ENCODE data around the gene TGFBR1.
A peak's percentile ranks its signal among the peaks of the same experiment; 100 is the strongest.

The TGFBR1 gene

DNA sequence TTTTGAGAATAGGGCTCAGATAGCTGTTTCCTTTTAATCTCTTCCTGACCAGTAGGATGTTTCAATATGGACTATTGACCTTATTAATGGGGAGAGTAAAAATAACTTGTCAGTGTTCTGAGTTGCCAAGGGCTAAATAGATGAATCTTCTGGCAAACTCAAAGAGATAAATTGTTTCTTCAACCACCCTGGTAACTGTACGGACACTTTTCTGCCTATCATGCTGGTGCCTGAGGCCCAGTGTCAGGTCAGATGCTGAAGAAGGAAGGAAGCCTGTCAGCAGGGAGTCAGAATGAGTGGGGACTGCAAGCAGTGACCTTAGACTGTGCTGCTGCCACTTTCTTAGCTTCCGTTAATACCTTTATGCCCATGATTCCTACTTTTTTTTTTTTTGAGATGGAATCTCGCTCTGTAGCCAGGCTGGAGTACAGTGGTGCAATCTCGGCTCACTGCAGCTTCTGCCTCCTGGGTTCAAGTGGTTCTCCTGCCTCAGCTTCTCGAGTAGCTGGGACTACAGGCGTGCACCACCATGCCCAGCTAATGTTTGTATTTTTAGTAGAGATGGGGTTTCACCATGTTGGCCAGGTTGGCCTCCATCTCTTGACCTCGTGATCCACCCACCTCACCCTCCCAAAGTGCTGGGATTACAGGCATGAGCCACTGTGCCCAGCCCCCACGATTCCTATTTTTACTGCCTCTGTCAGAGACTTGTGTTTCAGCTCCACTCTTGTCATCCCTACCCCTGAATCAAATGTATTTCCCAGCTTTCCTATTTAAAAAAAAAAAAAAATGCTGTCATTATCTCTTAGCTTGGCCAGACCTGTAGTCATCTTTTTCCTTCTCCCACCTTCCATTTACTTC, 33.7 kb downstream of the TGFBR1 start:
- DNase-seq: no peak

- DNase-seq: no peak
Observed at GRCh38 chr9:99139868-99140267, 35.0 kb downstream of the TGFBR1 start.

DNA sequence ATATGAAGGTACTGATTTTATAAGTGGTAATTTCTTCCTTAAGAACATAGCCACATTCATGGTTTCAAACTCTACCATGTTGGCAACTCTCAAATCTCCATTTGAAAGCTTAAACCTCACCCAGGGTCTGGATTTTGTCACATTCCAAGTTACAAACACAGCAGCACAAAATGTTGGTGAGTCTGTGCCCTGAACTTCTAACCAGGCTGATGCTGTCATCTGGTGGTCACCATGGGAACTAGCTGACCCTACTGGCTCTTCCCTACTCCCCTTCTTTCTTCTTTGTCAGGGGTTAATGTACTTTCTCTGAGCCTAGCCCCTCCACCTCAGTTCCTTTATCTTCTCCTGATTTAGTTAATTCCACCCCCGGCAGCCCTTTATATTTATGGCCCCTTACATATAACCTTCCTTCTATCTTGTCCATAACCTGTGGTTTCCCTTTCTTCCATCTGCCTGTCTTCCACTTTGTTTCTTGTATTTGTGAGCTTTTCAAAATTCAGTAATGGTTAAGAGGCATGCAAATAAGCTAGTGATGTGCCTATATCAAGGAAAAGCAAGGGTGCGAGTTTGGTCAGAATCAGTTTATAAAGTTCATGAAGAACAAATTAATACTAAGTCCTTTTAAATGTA, 35.9 kb downstream of the TGFBR1 start:
- peak in 1 of 2 donors; percentile 56 for DNase-seq

DNA sequence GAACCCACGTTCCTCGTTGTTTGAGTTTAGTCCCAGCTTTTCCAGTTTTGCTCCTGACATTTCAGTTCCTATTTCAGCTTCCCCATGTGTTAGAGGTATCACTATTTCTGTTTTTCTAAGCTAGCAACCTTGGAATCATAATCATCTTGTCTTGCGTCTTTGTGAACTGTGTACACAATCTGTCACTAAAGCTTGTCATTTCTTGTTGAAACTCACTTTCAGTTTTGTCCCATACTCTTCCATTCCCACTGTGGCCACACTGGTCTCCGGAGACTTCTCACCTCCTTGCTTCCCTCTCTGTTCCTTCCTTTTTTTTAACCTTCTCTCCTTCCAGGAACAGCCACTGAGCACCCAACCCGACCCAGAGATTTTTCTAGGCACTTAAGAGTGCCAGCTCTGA, 36.9 kb downstream of the TGFBR1 start:
- DNase-seq: no peak

GRCh38 chr9:99142275-99142674, 37.4 kb downstream of the TGFBR1 start:
- DNase-seq: no peak

DNA sequence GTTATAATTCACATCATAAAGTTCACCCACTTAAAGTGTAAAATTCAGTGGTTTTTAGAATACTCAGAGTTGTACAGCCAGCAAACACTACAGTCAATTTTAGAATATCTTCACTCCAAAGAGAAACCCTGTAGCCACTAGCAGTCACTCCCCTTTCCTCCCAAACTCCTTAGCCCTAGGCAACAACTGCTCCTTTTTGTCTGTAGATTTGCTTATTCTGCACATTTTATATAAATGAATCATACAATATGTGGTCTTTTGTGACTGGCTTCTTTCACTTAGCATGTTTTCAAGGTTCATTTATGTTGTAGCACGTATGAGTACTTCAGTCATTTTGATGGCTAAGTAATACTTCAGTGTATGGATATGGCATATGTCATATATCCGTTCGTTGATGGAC, 38.7 kb downstream of the TGFBR1 start:
- DNase-seq: no peak

DNA sequence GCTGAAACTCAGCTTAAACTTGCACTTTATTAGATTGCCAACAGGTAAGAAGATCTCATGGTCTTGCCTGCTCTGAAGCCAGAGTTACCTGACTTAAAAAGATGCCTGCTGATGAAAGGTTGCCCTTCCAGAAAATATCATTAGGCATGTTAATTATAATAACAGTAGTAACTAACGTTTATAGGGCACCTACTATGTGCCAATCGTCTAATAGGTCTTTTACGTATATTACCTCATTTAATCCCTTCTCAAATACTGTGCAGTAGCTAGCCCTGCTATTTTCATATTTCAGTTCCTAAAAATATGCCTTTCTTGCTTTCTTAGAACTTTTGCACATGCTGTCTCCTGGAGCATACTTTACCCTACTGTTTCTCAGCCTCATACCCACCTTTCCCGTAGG, 40.1 kb downstream of the TGFBR1 start:
- DNase-seq: no peak

- no peak for DNase-seq
Observed at GRCh38 chr9:99146574-99146973, 41.7 kb downstream of the TGFBR1 start.

GRCh38 chr9:99147177-99147576, 42.3 kb downstream of the TGFBR1 start:
- no peak for DNase-seq

- no peak for DNase-seq
Observed at GRCh38 chr9:99150451-99151171, 45.7 kb downstream of the TGFBR1 start.

- DNase-seq: no peak
Observed at GRCh38 chr9:99154356-99154755, 49.4 kb downstream of the TGFBR1 start.

GRCh38 chr9:99155736-99156135, 50.8 kb downstream of the TGFBR1 start:
- no peak for DNase-seq

GRCh38 chr9:99158629-99159028, 53.7 kb downstream of the TGFBR1 start:
- no peak for DNase-seq

DNA sequence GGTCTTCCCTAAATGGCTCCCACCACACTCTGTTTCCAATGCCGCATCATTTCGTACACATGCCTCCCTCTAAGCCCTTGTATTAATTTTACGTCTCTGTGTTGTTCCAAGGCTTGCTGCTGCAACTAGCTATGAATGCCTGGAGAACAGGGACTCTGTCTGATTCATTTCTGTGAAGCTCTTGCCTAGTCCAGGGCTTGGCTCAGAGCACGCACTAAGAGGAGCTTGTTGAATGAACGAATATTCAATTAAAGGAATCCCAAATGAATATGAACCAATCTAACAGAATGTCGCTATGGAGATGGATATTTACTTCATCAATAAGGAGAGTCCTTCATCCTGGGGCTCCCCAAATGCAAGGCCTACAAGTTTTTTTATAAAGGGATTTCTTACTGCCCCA, 55.3 kb downstream of the TGFBR1 start:
- DNase-seq: no peak

DNA sequence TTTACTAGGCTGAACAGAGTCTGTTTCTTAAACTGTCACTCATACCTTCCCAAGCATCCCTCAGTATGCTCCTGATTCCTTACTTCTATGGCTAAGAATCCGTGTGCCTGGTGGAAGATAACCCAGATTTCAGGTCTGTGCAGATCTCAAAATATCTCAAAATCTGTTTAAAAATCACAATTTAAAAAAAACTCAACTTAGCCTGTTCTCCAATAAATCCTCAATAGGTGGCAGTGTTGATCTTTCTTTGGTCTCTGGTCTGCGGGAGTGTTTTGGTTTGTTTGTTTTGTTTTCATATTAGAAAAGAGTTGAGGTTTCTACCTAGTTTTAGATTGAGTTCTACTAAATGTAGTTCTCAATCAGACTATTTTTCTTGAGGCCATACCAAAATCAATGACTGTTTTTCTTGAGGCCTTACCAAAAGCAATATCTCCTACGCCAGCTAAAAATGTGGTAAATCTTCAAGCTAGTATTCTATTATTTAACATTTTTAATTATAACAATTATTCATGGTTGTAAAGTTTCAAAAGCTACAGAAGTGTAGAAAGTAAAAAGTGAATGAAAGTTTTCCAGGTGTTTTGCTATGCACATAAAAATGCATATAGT, 57.9 kb downstream of the TGFBR1 start:
- peak in 1 of 2 donors; percentile 33 for DNase-seq

DNA sequence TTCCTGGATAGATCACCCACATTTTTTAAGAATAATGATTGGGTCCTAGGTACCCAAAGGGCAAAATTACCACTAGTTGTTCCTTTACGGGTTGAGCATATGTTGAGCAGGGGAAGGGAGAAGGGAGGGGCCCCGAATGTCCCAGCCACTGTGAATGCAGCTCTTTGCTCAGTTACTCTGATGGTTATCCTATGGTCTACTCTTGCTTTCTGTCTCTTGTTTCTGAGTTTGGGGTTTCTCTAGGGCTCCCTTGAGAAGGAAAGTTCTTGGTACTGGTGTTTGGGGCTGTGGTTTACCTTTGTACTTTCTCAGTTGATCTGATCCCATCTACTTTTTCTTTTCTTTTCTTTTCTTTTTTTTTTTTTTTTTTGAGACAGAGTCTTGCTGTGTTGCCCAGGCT, 61.2 kb downstream of the TGFBR1 start:
- DNase-seq: no peak

- no peak for DNase-seq
Observed at GRCh38 chr9:99167119-99167518, 62.2 kb downstream of the TGFBR1 start.

GRCh38 chr9:99167694-99168093, 62.8 kb downstream of the TGFBR1 start:
- DNase-seq: no peak

DNA sequence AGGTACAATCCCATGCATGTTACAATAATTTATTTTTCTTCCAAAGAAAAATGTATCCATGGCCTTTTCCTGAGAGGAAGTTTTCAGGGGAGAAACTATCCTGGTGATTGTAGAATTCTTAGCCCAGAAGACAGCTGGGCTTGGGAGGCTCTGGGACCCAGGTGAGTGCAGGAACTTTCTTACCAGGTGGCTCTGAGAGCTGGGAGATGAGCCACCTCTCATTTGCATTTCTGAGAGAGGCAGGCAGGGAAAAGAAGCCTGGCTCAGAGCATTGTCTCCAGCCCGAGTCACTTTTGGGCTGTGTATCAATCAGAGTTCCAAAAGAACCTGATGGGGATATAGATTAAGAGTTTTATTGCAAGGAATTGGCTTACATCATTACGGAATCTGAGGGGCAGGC, 64.2 kb downstream of the TGFBR1 start:
- DNase-seq: no peak

DNA sequence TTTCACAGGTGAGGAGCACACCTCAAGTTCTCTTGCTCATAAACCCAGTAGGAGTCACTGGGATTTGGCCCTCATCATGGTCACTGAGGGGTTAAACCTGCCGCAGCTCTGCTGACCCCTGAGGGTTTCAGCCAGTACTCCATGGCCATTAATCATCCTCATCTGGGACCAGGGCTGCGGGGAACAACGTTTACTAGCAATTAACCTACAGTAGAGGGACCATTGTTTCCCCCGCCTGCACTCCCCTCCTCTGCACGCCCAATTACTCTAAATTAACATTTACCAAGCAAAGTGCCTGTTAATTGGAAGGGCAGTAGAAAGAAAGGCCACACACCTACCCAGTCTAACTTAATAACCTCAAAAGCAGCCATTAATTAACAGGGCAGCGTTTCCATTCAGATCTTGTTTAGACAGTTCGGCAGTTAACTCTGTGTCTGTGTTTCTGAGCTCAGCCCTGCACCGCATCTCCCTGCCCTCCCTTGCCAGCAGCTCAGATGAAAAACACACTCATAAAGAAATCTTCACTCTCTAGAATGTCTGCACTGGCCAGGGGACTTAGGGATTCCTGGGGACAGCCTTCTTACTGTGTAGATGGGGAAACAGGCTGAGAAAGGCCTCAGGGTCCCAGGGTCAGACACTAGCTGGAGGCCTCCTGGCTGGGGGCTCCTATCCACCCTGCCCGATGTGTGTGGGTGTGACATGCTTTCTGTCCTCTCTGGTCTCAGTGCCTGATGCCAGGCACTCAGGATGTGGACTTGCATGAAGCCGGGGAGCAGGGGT, 65.3 kb downstream of the TGFBR1 start:
- no peak for DNase-seq

GRCh38 chr9:99171225-99172123, 66.6 kb downstream of the TGFBR1 start:
- DNase-seq: no peak
